Peyer's patch (tissue), 4 donors: Measurements from ENCODE around the gene THSD7A. TPM values are rescaled to one million over a fixed set of nuclear protein-coding genes. Genes with fewer than 3 reads are reported as not detected.

Experiments used
- DNase-seq, 3 donors: peaks; one replicate each; pipeline ENCODE4 v3.0.0-alpha.2; 2017 to 2019
- H3K27ac ChIP-seq, 4 donors: fragments of 200-600 bp; sonication (generic); one replicate each; pipeline ENCODE4 v1.5.1; 2016 to 2019
- H3K27me3 ChIP-seq, 2 donors: fragments of 200-600 bp; sonication (generic); one replicate each; pipeline ENCODE4 v1.5.1; 2019
- H3K36me3 ChIP-seq, 3 donors: fragments of 200-600 bp; sonication (generic); one replicate each; pipeline ENCODE4 v1.5.1; 2016 to 2019
- H3K4me1 ChIP-seq, 4 donors: fragments of 200-600 bp; sonication (generic); one replicate each; pipeline ENCODE4 v1.5.1; 2016 to 2019
- H3K4me3 ChIP-seq, 4 donors: fragments of 200-600 bp; sonication (generic); 1 replicate in 3 of 4; 2 replicates in 1 of 4; pipeline ENCODE4 v1.5.1; 2016 to 2019; ENCODE audit warnings: mild to moderate bottlenecking in 1 of 4
- H3K9me3 ChIP-seq, 4 donors: fragments of 200-600 bp; sonication (generic); one replicate each; pipeline ENCODE4 v1.5.1; 2016 to 2019; ENCODE audit warnings: mild to moderate bottlenecking in 1 of 4
- CTCF ChIP-seq, 6 experiments: fragments of 450-650 bp in 4 of 6; fragments of 200-600 bp in 2 of 6; sonication (generic) in 1 of 6; IDR thresholded peaks; one replicate each; pipeline ENCODE4 v1.5.1; 2017 to 2019; ENCODE audit warnings: antibody characterized with exemption in 6 of 6, mild to moderate bottlenecking in 3 of 6, moderate library complexity in 1 of 6
- POLR2A ChIP-seq, 2 donors: fragments of 450-650 bp; IDR thresholded peaks; one replicate each; pipeline ENCODE4 v1.5.1; 2017; ENCODE audit warnings: antibody characterized with exemption in 2 of 2, mild to moderate bottlenecking in 2 of 2, moderate library complexity in 2 of 2
- total RNA-seq, 4 donors: library from RNA; depleted of rRNA; stranded (reverse); fragments of >200 nt; gene quantifications; one replicate each; pipeline ENCODE4 v1.1.0, GENCODE V29; 2016

The THSD7A gene
- total RNA-seq, 4 donors from 2014 or later = 0.53 to 4.1 (median 2.1) TPM

- no peak overlapping the region for H3K4me3 ChIP-seq
- H3K36me3 ChIP-seq = no peaks in the 10 kb centered on the region
- no peak for DNase-seq
- peaks cover 0 to 4% (median 0%) of the 10 kb centered on the region in 4 donors for H3K4me1 ChIP-seq
- H3K27me3 ChIP-seq = no peaks in the 10 kb centered on the region
- no peaks in the 10 kb centered on the region for H3K9me3 ChIP-seq
- TF ChIP-seq CTCF (IDR thresholded peaks at IDR 0.05) (no peak), POLR2A (IDR thresholded peaks at IDR 0.05) (no peak)
- H3K27ac ChIP-seq = no peak overlapping the region
These were observed 2.0 kb downstream of the THSD7A start for GRCh38 chr7:11829954-11830353.

GRCh38 chr7:11819947-11820346 is 12.1 kb downstream of the THSD7A start:
- Histone ChIP-seq H3K36me3 (no peaks in the 10 kb centered on the region), H3K4me3 (no peak overlapping the region), H3K4me1 (peaks cover 0 to 5% (median 0%) of the 10 kb centered on the region in 4 donors), H3K27ac (no peak overlapping the region), H3K9me3 (no peaks in the 10 kb centered on the region), H3K27me3 (no peaks in the 10 kb centered on the region)
- no peak for DNase-seq
- TF ChIP-seq POLR2A (IDR thresholded peaks at IDR 0.05) (no peak), CTCF (IDR thresholded peaks at IDR 0.05) (no peak)

- H3K4me3 ChIP-seq = no peak overlapping the region
- no peaks in the 10 kb centered on the region for H3K36me3 ChIP-seq
- H3K27ac ChIP-seq = no peak overlapping the region
- no peak for TF ChIP-seq POLR2A (IDR thresholded peaks at IDR 0.05)
- DNase-seq = no peak
- no peaks in the 10 kb centered on the region for H3K9me3 ChIP-seq
- H3K4me1 ChIP-seq = peaks cover 0 to 5% (median 0%) of the 10 kb centered on the region in 4 donors
- no peaks in the 10 kb centered on the region for H3K27me3 ChIP-seq
These were observed 12.7 kb downstream of the THSD7A start for GRCh38 chr7:11819271-11819670.

GRCh38 chr7:11818281-11818680 is 13.7 kb downstream of the THSD7A start:
- DNase-seq = no peak
- Histone ChIP-seq H3K27me3 (no peaks in the 10 kb centered on the region), H3K27ac (no peak overlapping the region), H3K4me1 (peaks cover 0 to 5% (median 0%) of the 10 kb centered on the region in 4 donors), H3K9me3 (no peaks in the 10 kb centered on the region), H3K36me3 (no peaks in the 10 kb centered on the region), H3K4me3 (no peak overlapping the region)
- TF ChIP-seq POLR2A (IDR thresholded peaks at IDR 0.05) (no peak), CTCF (IDR thresholded peaks at IDR 0.05) (no peak)

- Histone ChIP-seq H3K9me3 (no peaks in the 10 kb centered on the region), H3K27me3 (no peaks in the 10 kb centered on the region), H3K4me3 (no peak overlapping the region), H3K36me3 (no peaks in the 10 kb centered on the region), H3K4me1 (peaks cover 0 to 5% (median 0%) of the 10 kb centered on the region in 4 donors), H3K27ac (no peak overlapping the region)
- DNase-seq = no peak
- no peak for TF ChIP-seq POLR2A (IDR thresholded peaks at IDR 0.05)
- no peak for TF ChIP-seq CTCF (IDR thresholded peaks at IDR 0.05)
These were observed 14.8 kb downstream of the THSD7A start for GRCh38 chr7:11817111-11817740.

- TF ChIP-seq CTCF (IDR thresholded peaks at IDR 0.05) = no peak
- TF ChIP-seq POLR2A (IDR thresholded peaks at IDR 0.05) = no peak
- Histone ChIP-seq H3K36me3 (no peaks in the 10 kb centered on the region), H3K9me3 (no peaks in the 10 kb centered on the region), H3K4me3 (no peak overlapping the region), H3K27me3 (no peaks in the 10 kb centered on the region), H3K27ac (no peak overlapping the region), H3K4me1 (no peaks in the 10 kb centered on the region)
- DNase-seq = no peak
These were observed 20.3 kb downstream of the THSD7A start for GRCh38 chr7:11811709-11812108.
